Measurements from ENCODE around the gene MAN1C1. TPM values are rescaled to one million over a fixed set of nuclear protein-coding genes. Genes with fewer than 3 reads are reported as not detected.

Gene MAN1C1
- polyA plus RNA-seq, 1 of the 3 experiments (the other 2 are of a cell fraction) = 0.20 TPM

DNA sequence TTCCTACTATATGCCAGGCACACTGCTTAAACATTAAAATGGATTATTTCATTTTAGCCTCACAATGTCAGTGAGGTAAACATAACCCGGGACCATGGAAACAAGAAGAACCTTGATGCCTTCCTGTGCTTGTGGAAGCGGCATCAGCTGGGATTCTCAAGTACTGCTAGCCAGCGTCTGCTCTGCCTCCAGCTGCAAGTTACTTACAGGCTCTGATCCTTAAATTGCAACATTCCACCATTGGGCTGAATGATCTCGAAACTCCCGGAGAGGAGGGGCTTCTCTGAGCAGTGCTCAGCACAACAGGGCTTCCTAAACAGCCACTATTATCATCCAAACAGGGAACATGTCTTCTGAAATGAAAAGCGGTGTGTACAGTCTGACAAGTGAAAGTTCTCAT, 6.7 kb upstream of the MAN1C1 start:
- H3K9me3 ChIP-seq = no peaks in the 10 kb centered on the region
- 52% methylated on average over 6 of the region's 6 CpGs for WGBS (ENCODE audit: low lambda C conversion rate)
- DNase-seq = peak; percentile 4
- H3F3A ChIP-seq (replicated peaks; ENCODE audit: insufficient read depth) = peaks cover 5% of the 10 kb centered on the region
- no peak overlapping the region for H2AFZ ChIP-seq (ENCODE audit: low read depth)
- H3K27ac ChIP-seq (ENCODE audit: low read depth in 2 of 2, low read length in 1 of 2) = no peak overlapping the region
- no peak overlapping the region for H3K9ac ChIP-seq
- H3K4me3 ChIP-seq (ENCODE audit: low read depth in 2 of 2, low read length in 1 of 2) = no peak overlapping the region
- peaks cover 29% of the 10 kb centered on the region for H3K27me3 ChIP-seq (ENCODE audit: insufficient read depth)
- no peaks in the 10 kb centered on the region for H4K20me1 ChIP-seq (ENCODE audit: insufficient read depth)
- CTCF ChIA-PET = interaction anchor here (0.7 to 8.1 kb wide), 18 partner anchors 9 to 286 kb away, joined by 3 to 76 read pairs (median 8); partner anchors contain the start of gene MTFR1L
- no peak for TF ChIP-seq NRF1 (IDR thresholded peaks at IDR 0.05; ENCODE audit: low read depth, low read length)
- TF ChIP-seq TCF12 (IDR thresholded peaks at IDR 0.05) = no peak
- TF ChIP-seq, protein P1, sequence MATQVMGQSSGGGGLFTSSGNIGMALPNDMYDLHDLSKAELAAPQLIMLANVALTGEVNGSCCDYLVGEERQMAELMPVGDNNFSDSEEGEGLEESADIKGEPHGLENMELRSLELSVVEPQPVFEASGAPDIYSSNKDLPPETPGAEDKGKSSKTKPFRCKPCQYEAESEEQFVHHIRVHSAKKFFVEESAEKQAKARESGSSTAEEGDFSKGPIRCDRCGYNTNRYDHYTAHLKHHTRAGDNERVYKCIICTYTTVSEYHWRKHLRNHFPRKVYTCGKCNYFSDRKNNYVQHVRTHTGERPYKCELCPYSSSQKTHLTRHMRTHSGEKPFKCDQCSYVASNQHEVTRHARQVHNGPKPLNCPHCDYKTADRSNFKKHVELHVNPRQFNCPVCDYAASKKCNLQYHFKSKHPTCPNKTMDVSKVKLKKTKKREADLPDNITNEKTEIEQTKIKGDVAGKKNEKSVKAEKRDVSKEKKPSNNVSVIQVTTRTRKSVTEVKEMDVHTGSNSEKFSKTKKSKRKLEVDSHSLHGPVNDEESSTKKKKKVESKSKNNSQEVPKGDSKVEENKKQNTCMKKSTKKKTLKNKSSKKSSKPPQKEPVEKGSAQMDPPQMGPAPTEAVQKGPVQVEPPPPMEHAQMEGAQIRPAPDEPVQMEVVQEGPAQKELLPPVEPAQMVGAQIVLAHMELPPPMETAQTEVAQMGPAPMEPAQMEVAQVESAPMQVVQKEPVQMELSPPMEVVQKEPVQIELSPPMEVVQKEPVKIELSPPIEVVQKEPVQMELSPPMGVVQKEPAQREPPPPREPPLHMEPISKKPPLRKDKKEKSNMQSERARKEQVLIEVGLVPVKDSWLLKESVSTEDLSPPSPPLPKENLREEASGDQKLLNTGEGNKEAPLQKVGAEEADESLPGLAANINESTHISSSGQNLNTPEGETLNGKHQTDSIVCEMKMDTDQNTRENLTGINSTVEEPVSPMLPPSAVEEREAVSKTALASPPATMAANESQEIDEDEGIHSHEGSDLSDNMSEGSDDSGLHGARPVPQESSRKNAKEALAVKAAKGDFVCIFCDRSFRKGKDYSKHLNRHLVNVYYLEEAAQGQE (IDR thresholded peaks at IDR 0.05; ENCODE audit: low read depth, low read length) = no peak
- TF ChIP-seq, protein P2, sequence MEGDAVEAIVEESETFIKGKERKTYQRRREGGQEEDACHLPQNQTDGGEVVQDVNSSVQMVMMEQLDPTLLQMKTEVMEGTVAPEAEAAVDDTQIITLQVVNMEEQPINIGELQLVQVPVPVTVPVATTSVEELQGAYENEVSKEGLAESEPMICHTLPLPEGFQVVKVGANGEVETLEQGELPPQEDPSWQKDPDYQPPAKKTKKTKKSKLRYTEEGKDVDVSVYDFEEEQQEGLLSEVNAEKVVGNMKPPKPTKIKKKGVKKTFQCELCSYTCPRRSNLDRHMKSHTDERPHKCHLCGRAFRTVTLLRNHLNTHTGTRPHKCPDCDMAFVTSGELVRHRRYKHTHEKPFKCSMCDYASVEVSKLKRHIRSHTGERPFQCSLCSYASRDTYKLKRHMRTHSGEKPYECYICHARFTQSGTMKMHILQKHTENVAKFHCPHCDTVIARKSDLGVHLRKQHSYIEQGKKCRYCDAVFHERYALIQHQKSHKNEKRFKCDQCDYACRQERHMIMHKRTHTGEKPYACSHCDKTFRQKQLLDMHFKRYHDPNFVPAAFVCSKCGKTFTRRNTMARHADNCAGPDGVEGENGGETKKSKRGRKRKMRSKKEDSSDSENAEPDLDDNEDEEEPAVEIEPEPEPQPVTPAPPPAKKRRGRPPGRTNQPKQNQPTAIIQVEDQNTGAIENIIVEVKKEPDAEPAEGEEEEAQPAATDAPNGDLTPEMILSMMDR (IDR thresholded peaks at IDR 0.05) = no peak
- TF ChIP-seq, protein P3, sequence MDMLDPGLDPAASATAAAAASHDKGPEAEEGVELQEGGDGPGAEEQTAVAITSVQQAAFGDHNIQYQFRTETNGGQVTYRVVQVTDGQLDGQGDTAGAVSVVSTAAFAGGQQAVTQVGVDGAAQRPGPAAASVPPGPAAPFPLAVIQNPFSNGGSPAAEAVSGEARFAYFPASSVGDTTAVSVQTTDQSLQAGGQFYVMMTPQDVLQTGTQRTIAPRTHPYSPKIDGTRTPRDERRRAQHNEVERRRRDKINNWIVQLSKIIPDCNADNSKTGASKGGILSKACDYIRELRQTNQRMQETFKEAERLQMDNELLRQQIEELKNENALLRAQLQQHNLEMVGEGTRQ (IDR thresholded peaks at IDR 0.05; ENCODE audit: borderline replicate concordance, low read depth, low read length) = no peak
- TF ChIP-seq GABPA (IDR thresholded peaks at IDR 0.05; ENCODE audit: low read depth) = no peak
- TF ChIP-seq TEAD4 (IDR thresholded peaks at IDR 0.05; ENCODE audit: borderline replicate concordance, insufficient read depth) = no peak
- no peak for TF ChIP-seq SMC3 (IDR thresholded peaks at IDR 0.05; ENCODE audit: low read depth, low read length)
- TF ChIP-seq FOXM1 (IDR thresholded peaks at IDR 0.05; ENCODE audit: low read depth) = no peak
- TF ChIP-seq FOSL2 (IDR thresholded peaks at IDR 0.05; ENCODE audit: borderline replicate concordance, low read depth) = no peak
- TF ChIP-seq, protein P4, sequence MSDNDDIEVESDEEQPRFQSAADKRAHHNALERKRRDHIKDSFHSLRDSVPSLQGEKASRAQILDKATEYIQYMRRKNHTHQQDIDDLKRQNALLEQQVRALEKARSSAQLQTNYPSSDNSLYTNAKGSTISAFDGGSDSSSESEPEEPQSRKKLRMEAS (IDR thresholded peaks at IDR 0.05; ENCODE audit: low read depth) = no peak
- TF ChIP-seq MXI1 (IDR thresholded peaks at IDR 0.05; ENCODE audit: low read depth, low read length) = no peak
- no peak for TF ChIP-seq RAD21 (IDR thresholded peaks at IDR 0.05; ENCODE audit: low read length)
- TF ChIP-seq, protein P5, sequence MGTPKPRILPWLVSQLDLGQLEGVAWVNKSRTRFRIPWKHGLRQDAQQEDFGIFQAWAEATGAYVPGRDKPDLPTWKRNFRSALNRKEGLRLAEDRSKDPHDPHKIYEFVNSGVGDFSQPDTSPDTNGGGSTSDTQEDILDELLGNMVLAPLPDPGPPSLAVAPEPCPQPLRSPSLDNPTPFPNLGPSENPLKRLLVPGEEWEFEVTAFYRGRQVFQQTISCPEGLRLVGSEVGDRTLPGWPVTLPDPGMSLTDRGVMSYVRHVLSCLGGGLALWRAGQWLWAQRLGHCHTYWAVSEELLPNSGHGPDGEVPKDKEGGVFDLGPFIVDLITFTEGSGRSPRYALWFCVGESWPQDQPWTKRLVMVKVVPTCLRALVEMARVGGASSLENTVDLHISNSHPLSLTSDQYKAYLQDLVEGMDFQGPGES (IDR thresholded peaks at IDR 0.05; ENCODE audit: low read depth, low read length) = no peak
- TF ChIP-seq CHD2 (IDR thresholded peaks at IDR 0.05; ENCODE audit: low read length, partially characterized antibody) = no peak
- no peak for TF ChIP-seq YY1 (IDR thresholded peaks at IDR 0.05; ENCODE audit: low read depth)
- peaks cover 0 to 13% of the 10 kb centered on the region in 2 experiments; a peak in 1 of 4 replicates for H3K4me1 ChIP-seq (ENCODE audit: control insufficient read depth in 1 of 2, insufficient read depth in 2 of 2, low read depth in 1 of 2, low read length in 1 of 2)
- H3K4me2 ChIP-seq = no peak overlapping the region
- POLR2A ChIA-PET = no interaction called here
- H3K79me2 ChIP-seq (ENCODE audit: insufficient read depth) = no peaks in the 10 kb centered on the region
- H3K36me3 ChIP-seq (replicated peaks in 1 of 2; ENCODE audit: control insufficient read depth in 1 of 2, insufficient read depth in 2 of 2, low read length in 1 of 2) = no peaks in the 10 kb centered on the region
- no peaks in the 10 kb centered on the region for H3K9me2 ChIP-seq
